ENCODE results near the gene IGF2BP2.
"Not testable (repeated sequence)": the region's sequence is repeated elsewhere in the genome, so short reads cannot be mapped to it uniquely, and the experiment has no call there.

IGF2BP2 gene

GRCh38 chr3:185820973-185821758 lies 3.7 kb downstream of the IGF2BP2 start:
- no peak for TF ChIP-seq CTCF (IDR thresholded peaks at IDR 0.05; ENCODE audit: low read depth, low read length)
- no peak for DNase-seq (ENCODE audit: extremely low read depth, low read depth)

GRCh38 chr3:185818267-185818875 lies 6.5 kb downstream of the IGF2BP2 start:
- no peak for DNase-seq (ENCODE audit: extremely low read depth, low read depth)
- no peak for TF ChIP-seq CTCF (IDR thresholded peaks at IDR 0.05; ENCODE audit: low read depth, low read length)

- no peak for DNase-seq (ENCODE audit: extremely low read depth, low read depth)
- no peak for TF ChIP-seq CTCF (IDR thresholded peaks at IDR 0.05; ENCODE audit: low read depth, low read length)
Measured at GRCh38 chr3:185815391-185816282, 9.2 kb downstream of the IGF2BP2 start.

- DNase-seq (ENCODE audit: extremely low read depth, low read depth) = no peak
Measured at GRCh38 chr3:185813691-185814215, 11.1 kb downstream of the IGF2BP2 start.

GRCh38 chr3:185813205-185813604 lies 11.6 kb downstream of the IGF2BP2 start:
- no peak for DNase-seq (ENCODE audit: extremely low read depth, low read depth)
- TF ChIP-seq CTCF (IDR thresholded peaks at IDR 0.05; ENCODE audit: low read depth, low read length) = no peak

More at GRCh38 chr3:185813691-185814215, 11.1 kb downstream of the IGF2BP2 start:
- TF ChIP-seq CTCF (IDR thresholded peaks at IDR 0.05; ENCODE audit: low read depth, low read length) = no peak

GRCh38 chr3:185807445-185808068 lies 17.3 kb downstream of the IGF2BP2 start:
- DNase-seq (ENCODE audit: extremely low read depth, low read depth) = no peak
- no peak for TF ChIP-seq CTCF (IDR thresholded peaks at IDR 0.05; ENCODE audit: low read depth, low read length)

GRCh38 chr3:185798831-185799110 lies 26.1 kb downstream of the IGF2BP2 start:
- not testable (repeated sequence) for DNase-seq (ENCODE audit: extremely low read depth, low read depth)

Measured in AG09319 (cell line).